ENCODE data around the gene ZFR. TPM values are rescaled to one million over a fixed set of nuclear protein-coding genes. Genes with fewer than 3 reads are reported as not detected.
"Not testable (repeated sequence)": the region's sequence is repeated elsewhere in the genome, so short reads cannot be mapped to it uniquely, and the experiment has no call there.

ZFR gene
- polyA plus RNA-seq, 1 of the 3 experiments (the other 2 are of a cell fraction): 24.6 TPM

DNA sequence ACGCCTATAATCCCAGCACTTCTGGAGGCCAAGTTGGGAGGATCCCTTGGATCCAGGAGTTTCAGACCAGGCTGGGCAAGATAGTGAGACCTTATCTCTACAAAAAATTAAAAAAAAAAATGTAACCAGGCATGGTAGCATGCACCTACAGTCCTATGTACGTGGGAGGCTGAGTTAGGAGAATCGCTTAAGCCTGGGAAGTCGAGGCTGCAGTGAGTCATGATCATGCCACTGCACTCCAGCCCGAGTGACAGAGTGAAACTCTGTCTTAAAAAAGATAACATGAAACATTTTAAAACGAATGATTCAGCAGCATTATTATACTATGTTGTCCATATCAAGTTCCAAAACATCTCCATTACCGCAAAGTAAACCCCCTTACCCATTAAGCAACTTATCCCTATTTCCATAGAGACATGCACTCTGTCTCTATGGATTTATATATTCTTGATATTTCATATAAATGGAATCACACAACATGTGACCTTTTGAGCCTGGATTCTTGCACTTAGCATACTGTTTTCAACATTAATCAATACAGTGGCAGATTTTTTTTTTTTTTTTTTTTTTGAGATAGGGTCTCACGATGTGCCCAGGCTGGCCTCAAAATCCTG, 74.9 kb downstream of the ZFR start:
- WGBS (ENCODE audit: low lambda C conversion rate): 84% methylated on average over 8 of the region's 8 CpGs

DNA sequence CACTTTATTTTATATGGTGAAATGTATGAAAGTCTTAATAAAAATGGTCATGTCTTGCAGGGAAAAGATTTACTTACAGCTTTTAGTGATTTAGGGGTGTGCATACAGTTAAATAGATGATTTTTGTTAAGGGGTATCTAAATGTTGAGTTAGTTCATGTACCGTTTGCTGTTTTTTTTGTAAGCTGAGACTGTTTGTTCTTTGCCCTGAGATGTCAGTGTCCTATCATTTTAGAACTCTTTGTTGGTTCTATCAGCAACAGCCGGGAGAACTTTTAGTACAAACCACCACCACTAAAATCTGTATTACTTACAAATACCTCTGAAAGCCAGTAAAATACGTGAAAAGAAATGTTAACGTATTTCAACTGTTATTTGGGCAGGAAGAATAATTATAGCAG, 75.5 kb downstream of the ZFR start:
- no peak overlapping the region for H3K9ac ChIP-seq
- CTCF ChIA-PET: no interaction called here

More for the DNA sequence above, 74.9 kb downstream of the ZFR start:
- no peaks in the 10 kb centered on the region for H4K20me1 ChIP-seq (ENCODE audit: insufficient read depth)
- ChIA-PET CTCF (no interaction called here), POLR2A (no interaction called here)
- DNase-seq: no peak
- H3K27me3 ChIP-seq (ENCODE audit: insufficient read depth): no peaks in the 10 kb centered on the region
- no peaks in the 10 kb centered on the region for H3K9me3 ChIP-seq
- H3K79me2 ChIP-seq (ENCODE audit: insufficient read depth): peaks cover 7% of the 10 kb centered on the region; the same call in 1 of the 2 replicates
- H3F3A ChIP-seq (replicated peaks; ENCODE audit: insufficient read depth): no peaks in the 10 kb centered on the region
- H3K27ac ChIP-seq (ENCODE audit: low read depth in 2 of 2, low read length in 1 of 2): no peak overlapping the region
- no peak overlapping the region for H3K4me2 ChIP-seq
- no peaks in the 10 kb centered on the region for H3K9me2 ChIP-seq
- no peak overlapping the region for H2AFZ ChIP-seq (ENCODE audit: low read depth)
- no peak overlapping the region for H3K4me3 ChIP-seq (ENCODE audit: low read depth in 2 of 2, low read length in 1 of 2)
- peaks cover 35 to 79% of the 10 kb centered on the region in 2 experiments for H3K36me3 ChIP-seq (replicated peaks in 1 of 2; ENCODE audit: control insufficient read depth in 1 of 2, insufficient read depth in 2 of 2, low read length in 1 of 2)
- H3K4me1 ChIP-seq (ENCODE audit: control insufficient read depth in 1 of 2, insufficient read depth in 2 of 2, low read depth in 1 of 2, low read length in 1 of 2): no peaks in the 10 kb centered on the region
- TF ChIP-seq RCOR1 (IDR thresholded peaks at IDR 0.05; ENCODE audit: low read length): no peak
- H3K9ac ChIP-seq: no peak overlapping the region

GRCh38 chr5:32367271-32367670, 77.3 kb downstream of the ZFR start:
- POLR2A ChIA-PET; H3K27ac ChIP-seq (ENCODE audit: low read depth in 2 of 2, low read length in 1 of 2): not testable (repeated sequence)

More for the DNA sequence above, 75.5 kb downstream of the ZFR start:
- POLR2A ChIA-PET: no interaction called here
- Histone ChIP-seq H3F3A (replicated peaks; ENCODE audit: insufficient read depth) (no peaks in the 10 kb centered on the region), H3K27ac (ENCODE audit: low read depth in 2 of 2, low read length in 1 of 2) (no peak overlapping the region), H3K9me3 (no peaks in the 10 kb centered on the region), H4K20me1 (ENCODE audit: insufficient read depth) (no peaks in the 10 kb centered on the region), H3K36me3 (replicated peaks in 1 of 2; ENCODE audit: control insufficient read depth in 1 of 2, insufficient read depth in 2 of 2, low read length in 1 of 2) (peaks cover 34 to 78% of the 10 kb centered on the region in 2 experiments), H3K4me1 (ENCODE audit: control insufficient read depth in 1 of 2, insufficient read depth in 2 of 2, low read depth in 1 of 2, low read length in 1 of 2) (no peaks in the 10 kb centered on the region), H2AFZ (ENCODE audit: low read depth) (no peak overlapping the region), H3K4me2 (no peak overlapping the region), H3K79me2 (ENCODE audit: insufficient read depth) (peaks cover 7% of the 10 kb centered on the region; the same call in 1 of the 2 replicates), H3K27me3 (ENCODE audit: insufficient read depth) (no peaks in the 10 kb centered on the region), H3K4me3 (ENCODE audit: low read depth in 2 of 2, low read length in 1 of 2) (no peak overlapping the region), H3K9me2 (no peaks in the 10 kb centered on the region)
- TF ChIP-seq POLR2AphosphoS5 (IDR thresholded peaks at IDR 0.05; ENCODE audit: low read depth, low read length) (no peak), MXI1 (IDR thresholded peaks at IDR 0.05; ENCODE audit: low read depth, low read length) (no peak)
- DNase-seq: no peak
- WGBS (ENCODE audit: low lambda C conversion rate): 94% methylated on average over 4 of the region's 4 CpGs

GRCh38 chr5:32365623-32366022, 78.9 kb downstream of the ZFR start:
- Histone ChIP-seq H3K4me3 (ENCODE audit: low read depth in 2 of 2, low read length in 1 of 2) (no peak overlapping the region), H3K4me2 (no peak overlapping the region), H3K27ac (ENCODE audit: low read depth in 2 of 2, low read length in 1 of 2) (no peak overlapping the region), H3K79me2 (ENCODE audit: insufficient read depth) (0 out of 2 replicates have a peak, but pooled peaks cover 9% of the 10 kb centered on the region), H3K27me3 (ENCODE audit: insufficient read depth) (no peaks in the 10 kb centered on the region), H4K20me1 (ENCODE audit: insufficient read depth) (no peaks in the 10 kb centered on the region), H3K9me3 (no peaks in the 10 kb centered on the region), H3K9ac (no peak overlapping the region), H3K36me3 (replicated peaks in 1 of 2; ENCODE audit: control insufficient read depth in 1 of 2, insufficient read depth in 2 of 2, low read length in 1 of 2) (peaks cover 33 to 75% of the 10 kb centered on the region in 2 experiments), H3F3A (replicated peaks; ENCODE audit: insufficient read depth) (peaks cover 9% of the 10 kb centered on the region), H2AFZ (ENCODE audit: low read depth) (no peak overlapping the region), H3K9me2 (no peaks in the 10 kb centered on the region), H3K4me1 (ENCODE audit: control insufficient read depth in 1 of 2, insufficient read depth in 2 of 2, low read depth in 1 of 2, low read length in 1 of 2) (no peaks in the 10 kb centered on the region)
- TF ChIP-seq JUND (IDR thresholded peaks at IDR 0.05) (no peak), RXRA (IDR thresholded peaks at IDR 0.05; ENCODE audit: borderline replicate concordance, low read depth) (no peak), NFIC (IDR thresholded peaks at IDR 0.05; ENCODE audit: borderline replicate concordance) (no peak), MEF2A (IDR thresholded peaks at IDR 0.05; ENCODE audit: borderline replicate concordance, low read depth) (no peak), PBX3 (IDR thresholded peaks at IDR 0.05) (no peak)
- TF ChIP-seq, protein P1, sequence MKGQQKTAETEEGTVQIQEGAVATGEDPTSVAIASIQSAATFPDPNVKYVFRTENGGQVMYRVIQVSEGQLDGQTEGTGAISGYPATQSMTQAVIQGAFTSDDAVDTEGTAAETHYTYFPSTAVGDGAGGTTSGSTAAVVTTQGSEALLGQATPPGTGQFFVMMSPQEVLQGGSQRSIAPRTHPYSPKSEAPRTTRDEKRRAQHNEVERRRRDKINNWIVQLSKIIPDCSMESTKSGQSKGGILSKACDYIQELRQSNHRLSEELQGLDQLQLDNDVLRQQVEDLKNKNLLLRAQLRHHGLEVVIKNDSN (IDR thresholded peaks at IDR 0.05; ENCODE audit: borderline replicate concordance, low read depth): no peak
- TF ChIP-seq, protein P2, sequence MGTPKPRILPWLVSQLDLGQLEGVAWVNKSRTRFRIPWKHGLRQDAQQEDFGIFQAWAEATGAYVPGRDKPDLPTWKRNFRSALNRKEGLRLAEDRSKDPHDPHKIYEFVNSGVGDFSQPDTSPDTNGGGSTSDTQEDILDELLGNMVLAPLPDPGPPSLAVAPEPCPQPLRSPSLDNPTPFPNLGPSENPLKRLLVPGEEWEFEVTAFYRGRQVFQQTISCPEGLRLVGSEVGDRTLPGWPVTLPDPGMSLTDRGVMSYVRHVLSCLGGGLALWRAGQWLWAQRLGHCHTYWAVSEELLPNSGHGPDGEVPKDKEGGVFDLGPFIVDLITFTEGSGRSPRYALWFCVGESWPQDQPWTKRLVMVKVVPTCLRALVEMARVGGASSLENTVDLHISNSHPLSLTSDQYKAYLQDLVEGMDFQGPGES (IDR thresholded peaks at IDR 0.05; ENCODE audit: low read depth, low read length): no peak
- DNase-seq: no peak
- 96% methylated on average over 5 of the region's 5 CpGs for WGBS (ENCODE audit: low lambda C conversion rate)
- ChIA-PET POLR2A (no interaction called here), CTCF (interaction anchor here (0.7 to 1.9 kb wide), 5 partner anchors 11 to 289 kb away, joined by 3 to 6 read pairs (median 3); no protein-coding TSS in a partner anchor)

More at GRCh38 chr5:32367271-32367670, 77.3 kb downstream of the ZFR start:
- not testable (repeated sequence) for H3F3A ChIP-seq (replicated peaks; ENCODE audit: insufficient read depth); H2AFZ ChIP-seq (ENCODE audit: low read depth); H3K27me3 ChIP-seq (ENCODE audit: insufficient read depth); H3K9ac ChIP-seq; H4K20me1 ChIP-seq (ENCODE audit: insufficient read depth); H3K4me2 ChIP-seq; H3K9me3 ChIP-seq; H3K4me3 ChIP-seq (ENCODE audit: low read depth in 2 of 2, low read length in 1 of 2); H3K79me2 ChIP-seq (ENCODE audit: insufficient read depth); H3K4me1 ChIP-seq (ENCODE audit: control insufficient read depth in 1 of 2, insufficient read depth in 2 of 2, low read depth in 1 of 2, low read length in 1 of 2); DNase-seq; H3K9me2 ChIP-seq
- 81% methylated on average over 6 of the region's 6 CpGs for WGBS (ENCODE audit: low lambda C conversion rate)
- H3K36me3 ChIP-seq (replicated peaks in 1 of 2; ENCODE audit: control insufficient read depth in 1 of 2, insufficient read depth in 2 of 2, low read length in 1 of 2): peaks cover 43 to 80% of the 10 kb centered on the region in 2 experiments
- CTCF ChIA-PET: interaction anchor here (0.7 to 1.9 kb wide), 5 partner anchors 10 to 246 kb away, joined by 3 to 6 read pairs (median 5); no protein-coding TSS in a partner anchor
